GM10847 (cell line): ENCODE data around the gene STAB1.

Source experiments
- POLR2A ChIP-seq: IDR thresholded peaks from 2 replicates; pipeline ENCODE4 v1.6.1; 2011; ENCODE audit not compliant: insufficient read length; ENCODE audit errors: extremely low read depth

The STAB1 gene

DNA sequence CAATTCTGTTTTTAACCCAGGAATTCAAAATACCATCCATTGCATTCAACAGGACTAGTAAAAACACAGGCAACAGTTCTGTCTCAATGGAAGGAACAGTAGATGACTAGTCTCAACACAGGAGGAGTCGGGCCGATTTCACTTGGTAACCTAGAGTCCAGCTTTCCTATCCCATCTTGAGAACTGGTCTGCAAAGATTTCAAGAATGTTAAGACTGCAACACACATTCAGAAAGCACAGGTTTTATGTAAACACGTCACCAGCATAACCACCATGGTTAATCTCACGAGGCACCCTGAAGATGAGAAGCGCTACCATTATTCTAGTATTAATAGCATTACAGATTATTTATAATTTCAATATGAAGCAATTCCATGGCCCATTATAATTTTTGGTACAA lies 63.3 kb downstream of the STAB1 start:
- TF ChIP-seq POLR2A = no peak

DNA sequence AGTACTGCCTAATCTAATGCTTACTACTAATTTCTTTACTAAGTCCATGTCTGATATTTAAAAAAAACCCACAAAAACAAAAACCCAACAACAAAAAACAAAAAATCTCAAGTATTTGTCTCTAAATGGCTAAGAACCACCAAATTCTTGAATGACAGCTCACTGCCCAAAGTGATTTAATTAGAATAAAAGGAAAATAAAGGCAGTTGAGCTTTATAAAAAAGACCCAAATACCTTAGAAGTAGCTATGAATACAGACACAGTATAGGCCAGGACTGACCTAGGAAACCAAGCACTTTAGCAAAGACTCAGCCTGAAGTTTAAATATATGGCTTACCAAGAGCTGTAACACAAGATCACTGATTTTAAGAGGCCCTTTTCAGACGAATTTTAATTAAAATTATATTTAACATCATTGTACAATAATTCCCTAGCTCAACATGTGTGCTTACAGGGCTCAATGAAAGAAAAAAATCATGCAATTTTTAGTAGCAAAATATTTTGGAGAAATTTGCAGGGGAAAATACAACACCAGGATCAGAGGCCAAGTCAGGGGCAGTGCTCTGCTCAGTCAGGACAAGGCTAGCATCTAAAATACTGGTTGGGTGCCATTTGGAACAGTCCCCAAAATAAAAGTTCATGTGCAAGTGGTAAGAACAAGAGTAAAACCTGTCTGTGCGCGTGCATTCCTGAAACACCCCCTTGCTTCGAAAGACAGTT lies 66.0 kb downstream of the STAB1 start:
- no peak for TF ChIP-seq POLR2A

DNA sequence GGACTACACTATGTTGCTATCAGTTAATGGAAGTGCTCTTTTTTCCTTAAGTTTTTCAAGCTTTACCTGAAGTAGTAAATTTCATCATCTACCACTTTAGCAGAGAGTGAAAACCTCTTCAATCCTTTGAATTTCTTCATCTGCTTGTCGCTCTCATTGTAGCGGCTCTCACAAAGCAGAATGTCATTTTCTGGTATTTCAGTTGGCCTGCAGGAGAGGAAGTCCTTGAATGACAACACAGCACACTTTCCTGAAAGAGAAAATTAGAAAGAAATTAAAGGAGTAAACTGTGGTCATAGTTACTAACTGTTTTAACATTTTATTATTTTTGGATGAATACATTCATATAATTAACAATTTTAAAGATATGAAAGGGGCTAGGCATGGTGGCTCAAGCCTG lies 68.8 kb downstream of the STAB1 start:
- no peak for TF ChIP-seq POLR2A

DNA sequence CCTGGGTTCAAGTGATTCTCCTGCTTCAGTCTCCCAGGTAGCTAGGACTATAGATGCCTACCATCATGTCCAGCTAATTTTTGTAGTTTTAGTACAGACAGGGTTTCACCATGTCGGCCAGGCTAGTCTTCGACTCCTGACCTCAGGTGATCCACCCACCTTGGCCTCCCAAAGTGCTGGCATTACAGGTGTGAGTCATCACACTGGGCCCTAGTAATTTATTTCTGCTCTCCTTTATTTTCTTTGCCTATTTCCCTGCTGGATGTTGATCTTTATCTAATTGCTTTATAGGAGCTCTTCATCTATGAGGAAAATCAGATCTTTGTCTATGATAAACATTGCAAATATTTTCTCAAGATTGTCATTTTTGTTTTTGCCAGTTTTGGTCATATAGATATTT lies 72.9 kb downstream of the STAB1 start:
- no peak for TF ChIP-seq POLR2A

DNA sequence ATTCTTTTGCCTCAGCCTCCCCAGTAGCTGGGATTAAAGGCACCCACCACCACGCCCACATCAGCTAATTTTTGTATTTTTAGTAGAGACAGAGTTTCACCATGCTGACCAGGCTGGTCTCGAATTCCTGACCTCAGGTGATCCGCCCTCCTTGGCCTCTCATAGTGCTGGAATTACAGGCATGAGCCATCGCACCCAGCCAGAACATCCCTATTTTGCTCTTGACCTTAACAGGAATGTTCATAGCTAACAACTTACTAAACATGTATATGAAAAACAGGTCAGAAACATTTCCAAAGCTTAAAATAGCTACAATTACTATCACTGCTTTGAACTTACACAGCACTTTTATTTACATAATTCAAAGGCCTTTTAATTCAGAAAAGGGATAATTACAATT lies 74.9 kb downstream of the STAB1 start:
- no peak for TF ChIP-seq POLR2A

DNA sequence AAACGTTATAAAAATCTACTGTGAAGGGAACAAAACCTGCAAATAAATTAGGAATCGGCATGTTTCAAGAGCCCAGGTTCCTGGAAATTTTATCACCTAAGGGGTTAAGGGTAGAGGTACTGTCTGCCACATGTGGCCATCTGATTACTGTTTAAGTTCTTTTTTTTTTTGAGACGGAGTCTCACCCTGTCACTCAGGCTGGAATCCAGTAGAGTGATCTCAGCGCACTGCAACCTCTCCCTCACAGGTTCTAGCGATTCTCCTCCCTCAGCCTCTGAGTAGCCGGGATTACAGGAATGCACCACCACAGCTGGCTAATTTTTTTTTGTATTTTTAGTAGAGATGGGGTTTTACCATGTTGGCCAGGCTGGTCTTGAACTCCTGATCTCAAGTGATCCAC lies 77.1 kb downstream of the STAB1 start:
- no peak for TF ChIP-seq POLR2A
